ENCODE data around the gene ZFP64. TPM values are rescaled to one million over a fixed set of nuclear protein-coding genes. Genes with fewer than 3 reads are reported as not detected.

ZFP64 gene
- 27.5 and 49.8 TPM in 2 replicates for total RNA-seq

GRCh38 chr20:52191132-52191915 is at the start of gene ZFP64:
ZFP64 (minus strand) TSS chr20:52191779; CDS start chr20:52191636, 143 bp downstream.
- no peak for FAIRE-seq

GRCh38 chr20:52240802-52241201 is 49.2 kb upstream of the ZFP64 start:
- FAIRE-seq (no peak), DNase-seq (ENCODE audit: low read depth) (no peak)
- Histone ChIP-seq H3K36me3 (ENCODE audit: control insufficient read depth, insufficient read depth, low read length) (no peaks in the 10 kb centered on the region), H3K27me3 (ENCODE audit: control insufficient read depth, insufficient read depth, low read length) (no peaks in the 10 kb centered on the region), H3K4me3 (ENCODE audit: low read depth, low read length) (no peak overlapping the region)
- no peak for TF ChIP-seq CTCF (IDR thresholded peaks at IDR 0.05; ENCODE audit: insufficient read depth, low read length, severe bottlenecking)

More at GRCh38 chr20:52191132-52191915, at the start of gene ZFP64:
- TF ChIP-seq CTCF (IDR thresholded peaks at IDR 0.05; ENCODE audit: insufficient read depth, low read length, severe bottlenecking): peak; percentile 83
- peak; percentile 60 for DNase-seq (ENCODE audit: low read depth)
- Histone ChIP-seq H3K27me3 (ENCODE audit: control insufficient read depth, insufficient read depth, low read length) (no peaks in the 10 kb centered on the region), H3K4me3 (ENCODE audit: low read depth, low read length) (peak within 1 kb of the TSS; percentile 68), H3K36me3 (ENCODE audit: control insufficient read depth, insufficient read depth, low read length) (peaks cover 3% of the 10 kb centered on the region)

- TF ChIP-seq CTCF (IDR thresholded peaks at IDR 0.05; ENCODE audit: insufficient read depth, low read length, severe bottlenecking): no peak
- H3K36me3 ChIP-seq (ENCODE audit: control insufficient read depth, insufficient read depth, low read length): no peaks in the 10 kb centered on the region
- no peak overlapping the region for H3K4me3 ChIP-seq (ENCODE audit: low read depth, low read length)
- no peaks in the 10 kb centered on the region for H3K27me3 ChIP-seq (ENCODE audit: control insufficient read depth, insufficient read depth, low read length)
- FAIRE-seq (no peak), DNase-seq (ENCODE audit: low read depth) (no peak)
These were observed 47.5 kb upstream of the ZFP64 start for GRCh38 chr20:52239102-52239501.

- no peak for DNase-seq (ENCODE audit: low read depth)
- no peak overlapping the region for H3K4me3 ChIP-seq (ENCODE audit: low read depth, low read length)
- no peaks in the 10 kb centered on the region for H3K36me3 ChIP-seq (ENCODE audit: control insufficient read depth, insufficient read depth, low read length)
- TF ChIP-seq CTCF (IDR thresholded peaks at IDR 0.05; ENCODE audit: insufficient read depth, low read length, severe bottlenecking): no peak
- no peak for FAIRE-seq
- no peaks in the 10 kb centered on the region for H3K27me3 ChIP-seq (ENCODE audit: control insufficient read depth, insufficient read depth, low read length)
These were observed 44.7 kb upstream of the ZFP64 start for GRCh38 chr20:52236292-52236691.

GRCh38 chr20:52235129-52235528 is 43.5 kb upstream of the ZFP64 start:
- no peak for TF ChIP-seq CTCF (IDR thresholded peaks at IDR 0.05; ENCODE audit: insufficient read depth, low read length, severe bottlenecking)
- H3K4me3 ChIP-seq (ENCODE audit: low read depth, low read length): no peak overlapping the region
- no peaks in the 10 kb centered on the region for H3K27me3 ChIP-seq (ENCODE audit: control insufficient read depth, insufficient read depth, low read length)
- DNase-seq (ENCODE audit: low read depth) (no peak), FAIRE-seq (no peak)
- no peaks in the 10 kb centered on the region for H3K36me3 ChIP-seq (ENCODE audit: control insufficient read depth, insufficient read depth, low read length)

Data from bronchial epithelial cell (primary cell).